ENCODE data around the gene PIGA.

GRCh38 chrX:15321447-15321846 is 13.9 kb downstream of the PIGA start:
- TF ChIP-seq, protein P1, sequence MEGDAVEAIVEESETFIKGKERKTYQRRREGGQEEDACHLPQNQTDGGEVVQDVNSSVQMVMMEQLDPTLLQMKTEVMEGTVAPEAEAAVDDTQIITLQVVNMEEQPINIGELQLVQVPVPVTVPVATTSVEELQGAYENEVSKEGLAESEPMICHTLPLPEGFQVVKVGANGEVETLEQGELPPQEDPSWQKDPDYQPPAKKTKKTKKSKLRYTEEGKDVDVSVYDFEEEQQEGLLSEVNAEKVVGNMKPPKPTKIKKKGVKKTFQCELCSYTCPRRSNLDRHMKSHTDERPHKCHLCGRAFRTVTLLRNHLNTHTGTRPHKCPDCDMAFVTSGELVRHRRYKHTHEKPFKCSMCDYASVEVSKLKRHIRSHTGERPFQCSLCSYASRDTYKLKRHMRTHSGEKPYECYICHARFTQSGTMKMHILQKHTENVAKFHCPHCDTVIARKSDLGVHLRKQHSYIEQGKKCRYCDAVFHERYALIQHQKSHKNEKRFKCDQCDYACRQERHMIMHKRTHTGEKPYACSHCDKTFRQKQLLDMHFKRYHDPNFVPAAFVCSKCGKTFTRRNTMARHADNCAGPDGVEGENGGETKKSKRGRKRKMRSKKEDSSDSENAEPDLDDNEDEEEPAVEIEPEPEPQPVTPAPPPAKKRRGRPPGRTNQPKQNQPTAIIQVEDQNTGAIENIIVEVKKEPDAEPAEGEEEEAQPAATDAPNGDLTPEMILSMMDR (IDR thresholded peaks at IDR 0.05): no peak
- TF ChIP-seq POLR2A (IDR thresholded peaks at IDR 0.05): no peak
